Stimulated activated CD4-positive, alpha-beta T cell treated with anti-CD3 and anti-CD28 coated beads, Interleukin-1b, Interleukin-23, amount 100 ng/mL, for 1 hour (primary cell): ENCODE results near the gene SH3D21.
A peak's percentile ranks its signal among the peaks of the same experiment; 100 is the strongest.

Source experiments
- DNase-seq, 2 donors: peaks; one replicate each; pipeline ENCODE4 v3.0.0-alpha.2; 2020; ENCODE audit warnings: low read depth in 2 of 2

The SH3D21 gene

GRCh38 chr1:36330940-36331339, 24.8 kb downstream of the SH3D21 start:
- no peak for DNase-seq

GRCh38 chr1:36337830-36338229, 31.7 kb downstream of the SH3D21 start:
- no peak for DNase-seq

GRCh38 chr1:36339215-36339614, 33.0 kb downstream of the SH3D21 start:
- DNase-seq, result no peak

- DNase-seq, result no peak
These were observed 33.4 kb downstream of the SH3D21 start for GRCh38 chr1:36339615-36340014.

- DNase-seq, result no peak
These were observed 35.6 kb downstream of the SH3D21 start for GRCh38 chr1:36341626-36342320.

GRCh38 chr1:36342426-36343185, 36.4 kb downstream of the SH3D21 start:
- DNase-seq, result peak; percentile 31 to 43

GRCh38 chr1:36343651-36344394, 37.7 kb downstream of the SH3D21 start:
- DNase-seq, result no peak

GRCh38 chr1:36344395-36344680, 38.2 kb downstream of the SH3D21 start:
- no peak for DNase-seq

- DNase-seq, result no peak
These were observed 39.2 kb downstream of the SH3D21 start for GRCh38 chr1:36345353-36345752.

GRCh38 chr1:36346741-36347370, 40.7 kb downstream of the SH3D21 start:
- DNase-seq, result no peak

GRCh38 chr1:36349241-36349671, 43.1 kb downstream of the SH3D21 start:
- no peak for DNase-seq

- DNase-seq, result no peak
These were observed 43.7 kb downstream of the SH3D21 start for GRCh38 chr1:36349839-36350238.

GRCh38 chr1:36350659-36351226, 44.6 kb downstream of the SH3D21 start:
- peak; percentile 19 to 23 for DNase-seq

- no peak for DNase-seq
These were observed 45.2 kb downstream of the SH3D21 start for GRCh38 chr1:36351227-36351977.

- DNase-seq, result no peak
These were observed 46.1 kb downstream of the SH3D21 start for GRCh38 chr1:36352125-36352909.

GRCh38 chr1:36352910-36353878, 47.0 kb downstream of the SH3D21 start:
- no peak for DNase-seq

GRCh38 chr1:36354486-36354885, 48.3 kb downstream of the SH3D21 start:
- DNase-seq, result no peak

- DNase-seq, result no peak
These were observed 49.6 kb downstream of the SH3D21 start for GRCh38 chr1:36355811-36356210.

GRCh38 chr1:36358514-36359084, 52.4 kb downstream of the SH3D21 start:
- no peak for DNase-seq
